Right lobe of liver (tissue), 4 donors: ENCODE results near the gene RASA2.

Experiments used
- CTCF ChIP-seq, 4 donors: fragments of 200-600 bp in 3 of 4; fragments of 450-650 bp in 1 of 4; IDR thresholded peaks; one replicate each; pipeline versions ENCODE4 v1.5.1 to v1.8.0; 2016 to 2022; ENCODE audit warnings: antibody characterized with exemption in 4 of 4, mild to moderate bottlenecking in 2 of 4
- POLR2A ChIP-seq: fragments of 450-650 bp; IDR thresholded peaks from one replicate; pipeline ENCODE4 v1.6.1; 2017; ENCODE audit warnings: antibody characterized with exemption, mild to moderate bottlenecking
- donor health status: DM: no; HTN: no; CAD: no.
- donor health status: DM: no; HTN: no; CAD: no.
- donor health status: DM: no; HTN: yes; CAD: no.

- TF ChIP-seq POLR2A: no peak
- TF ChIP-seq CTCF (IDR thresholded peaks at IDR 0.05): no peak
Measured at GRCh38 chr3:141449424-141449823, 37.4 kb upstream of the RASA2 start.
